Upper lobe of right lung (tissue), 1 donor: ENCODE measurements around the gene SCRT2. TPM values are rescaled to one million over a fixed set of nuclear protein-coding genes. Genes with fewer than 3 reads are reported as not detected.
A peak's percentile ranks its signal among the peaks of the same experiment; 100 is the strongest.

Experiments used
- ATAC-seq: fragments of 200-7000 bp; cut with Tn5 transposase; one replicate; pipeline ENCODE4 v1.9.1; 2020; ENCODE audit warnings: mild to moderate bottlenecking, moderate library complexity
- DNase-seq: peaks from one replicate; pipeline ENCODE4 v3.0.0-alpha.2; 2020
- H3K27ac ChIP-seq: fragments of 200-600 bp; one replicate; pipeline ENCODE4 v1.8.0; 2022
- H3K27me3 ChIP-seq: fragments of 200-600 bp; one replicate; pipeline ENCODE4 v1.8.0; 2022; ENCODE audit warnings: mild to moderate bottlenecking
- H3K36me3 ChIP-seq: fragments of 200-600 bp; one replicate; pipeline ENCODE4 v1.8.0; 2022
- H3K4me1 ChIP-seq: fragments of 200-600 bp; one replicate; pipeline ENCODE4 v1.8.0; 2022
- H3K4me3 ChIP-seq: fragments of 200-600 bp; one replicate; pipeline ENCODE4 v1.8.0; 2022; ENCODE audit warnings: mild to moderate bottlenecking
- H3K9me3 ChIP-seq: fragments of 200-600 bp; one replicate; pipeline ENCODE4 v1.8.0; 2022
- CTCF ChIP-seq: fragments of 200-600 bp; IDR thresholded peaks from one replicate; pipeline ENCODE4 v1.8.0; 2022; ENCODE audit warnings: antibody characterized with exemption
- intact Hi-C: fragments of 100-400 bp; cut with DNase I; formaldehyde crosslinking; loops from one replicate; pipeline ENCODE4 v1.11.0; 2022
- total RNA-seq: library from RNA; stranded (reverse); fragmentation: NEBNext Ultra II Directional; extraction: Animal tissue kit (Norgen Biotek cat#: 25700); gene quantifications from one replicate; pipeline ENCODE4 v1.2.1, GENCODE V29; 2021
- donor health status: DM: no; HTN: yes; CAD: no; lungs with severe emphysema.

SCRT2 gene
- total RNA-seq, 1 donor from 2014 or later = not detected

DNA sequence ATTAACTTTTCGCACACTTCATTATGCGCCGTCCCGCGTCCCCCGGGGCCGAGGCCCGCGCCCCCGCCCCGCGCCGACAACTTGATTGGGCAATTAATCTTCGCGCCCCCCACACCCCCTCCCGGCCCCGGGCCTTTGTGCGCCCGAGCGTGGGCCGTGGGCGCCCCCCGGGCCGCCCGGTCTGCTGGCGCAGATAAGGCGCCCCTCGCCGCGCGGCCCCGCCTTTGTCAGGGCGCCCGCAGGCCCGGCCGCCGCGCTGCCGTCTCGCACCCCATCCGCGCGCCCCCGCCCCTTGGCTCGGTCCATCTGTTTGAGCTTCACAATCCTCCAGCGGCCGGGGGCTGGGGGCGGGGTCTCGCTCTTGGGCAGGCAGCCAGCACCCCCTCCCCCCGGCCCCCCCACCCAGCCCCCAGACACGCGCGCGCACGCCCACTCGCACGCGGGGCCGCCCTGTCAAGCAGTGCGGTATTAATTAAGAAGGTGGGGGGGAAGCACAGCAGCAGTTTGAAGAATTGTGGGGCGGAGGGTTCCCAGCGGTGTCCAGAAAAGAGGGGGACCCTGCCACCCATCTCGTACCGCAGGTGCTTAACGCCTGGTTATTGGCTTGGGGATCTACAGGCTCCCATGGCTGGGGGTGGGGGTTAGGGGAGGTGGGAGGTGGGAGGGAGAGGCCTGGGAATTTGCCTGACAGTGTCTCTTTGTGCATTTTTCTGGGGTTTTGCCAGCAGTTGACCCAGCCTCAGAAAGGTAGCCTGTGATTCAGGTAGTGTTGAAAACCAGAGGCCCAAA lies 34.6 kb upstream of the SCRT2 start:
- Histone ChIP-seq H3K36me3 (no peaks in the 10 kb centered on the region), H3K4me3 (no peak overlapping the region), H3K9me3 (peaks cover 8% of the 10 kb centered on the region), H3K27ac (no peak overlapping the region), H3K27me3 (peaks cover 40% of the 10 kb centered on the region), H3K4me1 (no peaks in the 10 kb centered on the region)
- intact Hi-C loops = no loop called here
- no peak for TF ChIP-seq CTCF
- DNase-seq = peak; percentile 58
- no peak for ATAC-seq

GRCh38 chr20:709423-709822 lies 33.8 kb upstream of the SCRT2 start:
- intact Hi-C loops = no loop called here
- H3K36me3 ChIP-seq = no peaks in the 10 kb centered on the region
- peaks cover 42% of the 10 kb centered on the region for H3K27me3 ChIP-seq
- peaks cover 8% of the 10 kb centered on the region for H3K9me3 ChIP-seq
- no peaks in the 10 kb centered on the region for H3K4me1 ChIP-seq
- no peak for TF ChIP-seq CTCF
- peak; percentile 64 for DNase-seq
- no peak for ATAC-seq
- H3K4me3 ChIP-seq = no peak overlapping the region
- no peak overlapping the region for H3K27ac ChIP-seq

- ATAC-seq (no peak), DNase-seq (no peak)
- peaks cover 42% of the 10 kb centered on the region for H3K27me3 ChIP-seq
- H3K4me3 ChIP-seq = no peak overlapping the region
- no peak for TF ChIP-seq CTCF
- H3K9me3 ChIP-seq = peaks cover 5% of the 10 kb centered on the region
- no peaks in the 10 kb centered on the region for H3K4me1 ChIP-seq
- H3K36me3 ChIP-seq = no peaks in the 10 kb centered on the region
- no peak overlapping the region for H3K27ac ChIP-seq
- intact Hi-C loops = no loop called here
These were observed 33.4 kb upstream of the SCRT2 start for GRCh38 chr20:708956-709355.

- no peak overlapping the region for H3K27ac ChIP-seq
- H3K36me3 ChIP-seq = no peaks in the 10 kb centered on the region
- no peak for TF ChIP-seq CTCF
- H3K4me3 ChIP-seq = no peak overlapping the region
- no peaks in the 10 kb centered on the region for H3K9me3 ChIP-seq
- intact Hi-C loops = no loop called here
- H3K27me3 ChIP-seq = peaks cover 48% of the 10 kb centered on the region
- H3K4me1 ChIP-seq = no peaks in the 10 kb centered on the region
- DNase-seq (peak; percentile 44), ATAC-seq (no peak)
These were observed 32.0 kb upstream of the SCRT2 start for GRCh38 chr20:707451-708110.

GRCh38 chr20:706366-706885 lies 30.8 kb upstream of the SCRT2 start:
- Histone ChIP-seq H3K36me3 (no peaks in the 10 kb centered on the region), H3K4me1 (no peaks in the 10 kb centered on the region), H3K27me3 (peaks cover 45% of the 10 kb centered on the region), H3K4me3 (no peak overlapping the region), H3K9me3 (no peaks in the 10 kb centered on the region), H3K27ac (no peak overlapping the region)
- no peak for TF ChIP-seq CTCF
- DNase-seq (peak; percentile 47), ATAC-seq (no peak)
- intact Hi-C loops = no loop called here
